ENCODE data around the gene DOLPP1. TPM values are rescaled to one million over a fixed set of nuclear protein-coding genes. Genes with fewer than 3 reads are reported as not detected.
"Not testable (repeated sequence)": the region's sequence is repeated elsewhere in the genome, so short reads cannot be mapped to it uniquely, and the experiment has no call there.

The DOLPP1 gene
- polyA plus RNA-seq, 1 of the 3 experiments (the other 2 are of a cell fraction), result 19.9 TPM

- no peak overlapping the region for H3K4me3 ChIP-seq (ENCODE audit: low read depth in 2 of 2, low read length in 1 of 2)
- POLR2A ChIA-PET, result interaction anchor here (1.1 kb wide), 1 partner anchor 44 kb away, joined by 3 read pairs; no protein-coding TSS in a partner anchor
- no peak overlapping the region for H3K4me2 ChIP-seq
- H3K9me2 ChIP-seq, result no peaks in the 10 kb centered on the region
- peaks cover 4% of the 10 kb centered on the region; the same call in 1 of the 2 replicates for H4K20me1 ChIP-seq (ENCODE audit: insufficient read depth)
- peaks cover 17% of the 10 kb centered on the region for H3K79me2 ChIP-seq (ENCODE audit: insufficient read depth)
- H3K9me3 ChIP-seq, result no peaks in the 10 kb centered on the region
- H3K9ac ChIP-seq, result no peak overlapping the region
- H3K27ac ChIP-seq (ENCODE audit: low read depth in 2 of 2, low read length in 1 of 2), result no peak overlapping the region
- CTCF ChIA-PET, result interaction anchor here (1.1 kb wide), 1 partner anchor 14 kb away, joined by 5 read pairs; no protein-coding TSS in a partner anchor
- H3K4me1 ChIP-seq (ENCODE audit: control insufficient read depth in 1 of 2, insufficient read depth in 2 of 2, low read depth in 1 of 2, low read length in 1 of 2), result peaks cover 7 to 16% of the 10 kb centered on the region in 2 experiments; a peak in 3 of 4 replicates
- WGBS (ENCODE audit: low lambda C conversion rate), result 99% methylated on average over 8 of the region's 8 CpGs
- no peaks in the 10 kb centered on the region for H3K27me3 ChIP-seq (ENCODE audit: insufficient read depth)
- DNase-seq, result no peak
- no peak overlapping the region for H2AFZ ChIP-seq (ENCODE audit: low read depth)
- no peaks in the 10 kb centered on the region for H3F3A ChIP-seq (replicated peaks; ENCODE audit: insufficient read depth)
- TF ChIP-seq TAF1 (IDR thresholded peaks at IDR 0.05; ENCODE audit: borderline replicate concordance, low read depth, low read length) (no peak), RCOR1 (IDR thresholded peaks at IDR 0.05; ENCODE audit: low read length) (no peak), POLR2AphosphoS5 (IDR thresholded peaks at IDR 0.05; ENCODE audit: low read depth, low read length) (no peak), SMC3 (IDR thresholded peaks at IDR 0.05; ENCODE audit: low read depth, low read length) (no peak), FOXM1 (IDR thresholded peaks at IDR 0.05; ENCODE audit: low read depth) (no peak), EP300 (IDR thresholded peaks at IDR 0.05; ENCODE audit: borderline replicate concordance in 1 of 2, low read depth in 1 of 2, low read length in 1 of 2) (no peak), RXRA (IDR thresholded peaks at IDR 0.05; ENCODE audit: borderline replicate concordance, low read depth) (no peak), FOXJ3 (CRISPR knock-in tag; IDR thresholded peaks at IDR 0.05) (no peak), TEAD4 (IDR thresholded peaks at IDR 0.05; ENCODE audit: borderline replicate concordance, insufficient read depth) (no peak), CHD2 (IDR thresholded peaks at IDR 0.05; ENCODE audit: low read length, partially characterized antibody) (no peak), USF2 (IDR thresholded peaks at IDR 0.05; ENCODE audit: borderline replicate concordance, low read depth, low read length) (no peak), GATA2 (CRISPR knock-in tag; IDR thresholded peaks at IDR 0.05) (no peak), TCF12 (IDR thresholded peaks at IDR 0.05) (no peak), ELF1 (IDR thresholded peaks at IDR 0.05) (no peak), ZBTB33 (IDR thresholded peaks at IDR 0.05; ENCODE audit: borderline replicate concordance, low read depth) (no peak), MAX (IDR thresholded peaks at IDR 0.05; ENCODE audit: low read depth) (no peak)
- H3K36me3 ChIP-seq (replicated peaks in 1 of 2; ENCODE audit: control insufficient read depth in 1 of 2, insufficient read depth in 2 of 2, low read length in 1 of 2), result no peaks in the 10 kb centered on the region
Observed at GRCh38 chr9:129033216-129033615, 47.7 kb upstream of the DOLPP1 start.

- H4K20me1 ChIP-seq (ENCODE audit: insufficient read depth); CTCF ChIA-PET; H3K27me3 ChIP-seq (ENCODE audit: insufficient read depth); H3K9me2 ChIP-seq; H3K9me3 ChIP-seq; H3F3A ChIP-seq (replicated peaks; ENCODE audit: insufficient read depth); H3K9ac ChIP-seq; H3K36me3 ChIP-seq (replicated peaks in 1 of 2; ENCODE audit: control insufficient read depth in 1 of 2, insufficient read depth in 2 of 2, low read length in 1 of 2): not testable (repeated sequence)
- H3K4me2 ChIP-seq, result peak overlapping the region; percentile 60
- peak overlapping the region; percentile 34 to 60; a peak in 3 of 4 replicates for H3K27ac ChIP-seq (ENCODE audit: low read depth in 2 of 2, low read length in 1 of 2)
- peak overlapping the region in 1 of 2 experiments; percentile 28; a peak in 2 of 4 replicates for H3K4me3 ChIP-seq (ENCODE audit: low read depth in 2 of 2, low read length in 1 of 2)
- 58% methylated on average over 13 of the region's 13 CpGs for WGBS (ENCODE audit: low lambda C conversion rate)
- DNase-seq, result peak; percentile 48
- peak overlapping the region; percentile 97 for H2AFZ ChIP-seq (ENCODE audit: low read depth)
- H3K79me2 ChIP-seq (ENCODE audit: insufficient read depth), result peaks cover 37% of the 10 kb centered on the region
- POLR2A ChIA-PET, result interaction anchor here (0.5 to 1.3 kb wide), 2 partner anchors 12 to 1750 kb away, joined by 5 read pairs; no protein-coding TSS in a partner anchor
- H3K4me1 ChIP-seq (ENCODE audit: control insufficient read depth in 1 of 2, insufficient read depth in 2 of 2, low read depth in 1 of 2, low read length in 1 of 2), result peaks cover 7 to 23% of the 10 kb centered on the region in 2 experiments; a peak in 3 of 4 replicates
Observed at GRCh38 chr9:129035838-129036237, 45.1 kb upstream of the DOLPP1 start.

Measured in SK-N-SH (cell line).